ENCODE data around the gene PRSS12. TPM values are rescaled to one million over a fixed set of nuclear protein-coding genes. Genes with fewer than 3 reads are reported as not detected.

Gene PRSS12
- total and polyA plus RNA-seq, 2 experiments from 2014 or later, result 8.2 to 14.4 TPM

- TF ChIP-seq EZH2 (IDR thresholded peaks at IDR 0.05; ENCODE audit: borderline replicate concordance), result no peak
- no peak for TF ChIP-seq EZH2phosphoT487 (IDR thresholded peaks at IDR 0.05; ENCODE audit: low read depth, severe bottlenecking, unreplicated experiment)
- no peak for TF ChIP-seq CTCF (IDR thresholded peaks at IDR 0.05; ENCODE audit: poor library complexity)
- WGBS (ENCODE audit: low lambda C conversion rate, missing lambda C conversion rate), result 83% methylated on average over 3 of the region's 3 CpGs
- no peaks in the 10 kb centered on the region for H3K27me3 ChIP-seq
- no peak overlapping the region for H3K4me3 ChIP-seq
- H3K36me3 ChIP-seq (replicated peaks; ENCODE audit: insufficient read depth, low read depth), result no peaks in the 10 kb centered on the region
- no peak overlapping the region for H3K4me2 ChIP-seq
- no peak overlapping the region for H3K27ac ChIP-seq
- no peaks in the 10 kb centered on the region for H3K4me1 ChIP-seq (ENCODE audit: insufficient read depth)
- no peaks in the 10 kb centered on the region for H4K20me1 ChIP-seq (ENCODE audit: insufficient read depth, poor library complexity, severe bottlenecking)
- H3K9me2 ChIP-seq (replicated peaks; ENCODE audit: insufficient read depth), result no peaks in the 10 kb centered on the region
- H3K9me3 ChIP-seq (ENCODE audit: low read depth), result no peaks in the 10 kb centered on the region
- no peak for DNase-seq (ENCODE audit: low spot score)
- no peaks in the 10 kb centered on the region for H3K79me2 ChIP-seq
- no peak overlapping the region for H2AFZ ChIP-seq
Measured at GRCh38 chr4:118363166-118363565, 10.4 kb upstream of the PRSS12 start.

GRCh38 chr4:118361192-118361591, 8.4 kb upstream of the PRSS12 start:
- Histone ChIP-seq H3K27ac (no peak overlapping the region), H3K4me3 (no peak overlapping the region), H3K36me3 (replicated peaks; ENCODE audit: insufficient read depth, low read depth) (no peaks in the 10 kb centered on the region), H3K9me3 (ENCODE audit: low read depth) (no peaks in the 10 kb centered on the region), H3K4me2 (no peak overlapping the region), H3K27me3 (no peaks in the 10 kb centered on the region), H2AFZ (no peak overlapping the region), H3K79me2 (no peaks in the 10 kb centered on the region), H3K4me1 (ENCODE audit: insufficient read depth) (peaks cover 3% of the 10 kb centered on the region), H3K9me2 (replicated peaks; ENCODE audit: insufficient read depth) (no peaks in the 10 kb centered on the region), H4K20me1 (ENCODE audit: insufficient read depth, poor library complexity, severe bottlenecking) (no peaks in the 10 kb centered on the region)
- TF ChIP-seq EZH2 (IDR thresholded peaks at IDR 0.05; ENCODE audit: borderline replicate concordance) (no peak), CTCF (IDR thresholded peaks at IDR 0.05; ENCODE audit: poor library complexity) (no peak), EZH2phosphoT487 (IDR thresholded peaks at IDR 0.05; ENCODE audit: low read depth, severe bottlenecking, unreplicated experiment) (no peak)
- DNase-seq (ENCODE audit: low spot score), result no peak

DNA sequence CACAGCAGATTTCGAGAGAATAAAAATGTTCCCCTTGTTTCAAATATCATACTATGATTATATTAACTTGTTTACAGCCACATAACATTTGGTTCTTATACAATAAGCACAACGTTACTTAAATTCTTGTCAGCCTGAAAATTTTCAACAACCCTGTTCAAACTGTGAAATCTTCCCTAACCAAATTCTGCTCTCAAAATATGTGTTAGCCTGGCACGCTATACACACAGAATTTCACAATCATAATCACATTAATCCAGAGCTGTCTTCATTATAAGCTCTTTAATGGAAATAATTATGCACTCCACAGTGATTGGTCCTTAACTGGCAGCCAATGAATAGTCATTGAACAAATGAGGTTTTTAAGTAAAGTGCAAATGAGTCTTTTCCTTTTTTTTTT, 7.3 kb upstream of the PRSS12 start:
- Histone ChIP-seq H3K4me3 (no peak overlapping the region), H3K79me2 (no peaks in the 10 kb centered on the region), H3K4me2 (no peak overlapping the region), H3K36me3 (replicated peaks; ENCODE audit: insufficient read depth, low read depth) (no peaks in the 10 kb centered on the region), H4K20me1 (ENCODE audit: insufficient read depth, poor library complexity, severe bottlenecking) (no peaks in the 10 kb centered on the region), H3K9me2 (replicated peaks; ENCODE audit: insufficient read depth) (no peaks in the 10 kb centered on the region), H3K4me1 (ENCODE audit: insufficient read depth) (peaks cover 4% of the 10 kb centered on the region), H3K27me3 (peaks cover 5% of the 10 kb centered on the region), H2AFZ (no peak overlapping the region), H3K27ac (no peak overlapping the region), H3K9me3 (ENCODE audit: low read depth) (no peaks in the 10 kb centered on the region)
- no peak for DNase-seq (ENCODE audit: low spot score)
- WGBS (ENCODE audit: low lambda C conversion rate, missing lambda C conversion rate), result 93% methylated on average over 3 of the region's 3 CpGs
- TF ChIP-seq EZH2 (IDR thresholded peaks at IDR 0.05; ENCODE audit: borderline replicate concordance), result no peak
- TF ChIP-seq EZH2phosphoT487 (IDR thresholded peaks at IDR 0.05; ENCODE audit: low read depth, severe bottlenecking, unreplicated experiment), result no peak
- no peak for TF ChIP-seq CTCF (IDR thresholded peaks at IDR 0.05; ENCODE audit: poor library complexity)

DNA sequence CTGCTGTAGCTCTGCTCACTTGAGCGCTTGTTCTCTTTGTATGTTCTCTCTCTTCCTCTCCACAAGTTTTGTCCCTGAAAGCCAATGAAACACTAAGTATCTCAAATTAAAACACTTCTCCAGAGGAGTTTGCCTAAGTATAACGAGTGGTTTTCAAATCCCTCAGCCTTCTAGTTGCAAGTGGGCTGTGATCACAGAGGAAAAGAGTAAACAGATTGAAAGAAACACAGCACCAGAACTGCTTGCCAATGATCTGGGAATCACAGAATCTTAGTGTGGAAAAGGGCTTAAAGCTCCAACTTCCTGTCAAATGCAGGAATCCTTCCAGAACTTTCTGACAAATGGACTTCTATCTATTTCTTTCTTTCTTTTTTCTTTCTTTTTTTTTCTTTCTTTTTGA, 4.8 kb upstream of the PRSS12 start:
- DNase-seq (ENCODE audit: low spot score), result no peak
- TF ChIP-seq EZH2 (IDR thresholded peaks at IDR 0.05; ENCODE audit: borderline replicate concordance) (no peak), EZH2phosphoT487 (IDR thresholded peaks at IDR 0.05; ENCODE audit: low read depth, severe bottlenecking, unreplicated experiment) (no peak), CTCF (IDR thresholded peaks at IDR 0.05; ENCODE audit: poor library complexity) (no peak)
- peaks cover 10% of the 10 kb centered on the region for H3K4me1 ChIP-seq (ENCODE audit: insufficient read depth)
- no peaks in the 10 kb centered on the region for H4K20me1 ChIP-seq (ENCODE audit: insufficient read depth, poor library complexity, severe bottlenecking)
- no peaks in the 10 kb centered on the region for H3K9me3 ChIP-seq (ENCODE audit: low read depth)
- 70% methylated on average over 2 of the region's 2 CpGs for WGBS (ENCODE audit: low lambda C conversion rate, missing lambda C conversion rate)
- no peak overlapping the region for H2AFZ ChIP-seq
- no peaks in the 10 kb centered on the region for H3K36me3 ChIP-seq (replicated peaks; ENCODE audit: insufficient read depth, low read depth)
- no peaks in the 10 kb centered on the region for H3K79me2 ChIP-seq
- H3K4me2 ChIP-seq, result no peak overlapping the region
- H3K27ac ChIP-seq, result no peak overlapping the region
- no peaks in the 10 kb centered on the region for H3K9me2 ChIP-seq (replicated peaks; ENCODE audit: insufficient read depth)
- no peak overlapping the region for H3K4me3 ChIP-seq
- peaks cover 21% of the 10 kb centered on the region for H3K27me3 ChIP-seq
